Loucy (cell line): ENCODE data around the gene PRRC2A.
A peak's percentile ranks its signal among the peaks of the same experiment; 100 is the strongest.

Experiments used
- H2AFZ ChIP-seq: fragments of 200-600 bp; sonication (generic); 2 replicates; pipeline ENCODE4 v1.6.0; 2016; ENCODE audit warnings: antibody characterized with exemption, mild to moderate bottlenecking, low read length, moderate library complexity
- H3F3A ChIP-seq: fragments of 200-600 bp; 2 replicates; pipeline ENCODE4 v1.6.0; 2016; ENCODE audit warnings: antibody characterized with exemption, low read depth, mild to moderate bottlenecking
- H3K27me3 ChIP-seq: fragments of 200-600 bp; sonication (generic); 2 replicates; pipeline ENCODE4 v1.6.1; 2014; ENCODE audit warnings: low read length, mild to moderate bottlenecking; ENCODE audit not compliant: insufficient read depth, poor library complexity, severe bottlenecking
- H3K36me3 ChIP-seq: fragments of 200-600 bp; sonication (generic); 2 replicates; pipeline ENCODE4 v1.6.1; 2016; ENCODE audit warnings: low read length; ENCODE audit not compliant: insufficient read depth
- H3K4me1 ChIP-seq: fragments of 200-600 bp; sonication (generic); 2 replicates; pipeline ENCODE4 v1.5.1; 2014; ENCODE audit warnings: low read length, mild to moderate bottlenecking; ENCODE audit not compliant: insufficient read depth, poor library complexity, severe bottlenecking
- H3K4me2 ChIP-seq: fragments of 200-600 bp; sonication (generic); 2 replicates; pipeline ENCODE4 v1.6.0; 2014; ENCODE audit warnings: antibody characterized with exemption, low read length, low read depth, mild to moderate bottlenecking; ENCODE audit not compliant: poor library complexity, severe bottlenecking
- H3K4me3 ChIP-seq: fragments of 200-600 bp; sonication (generic); 2 replicates; pipeline ENCODE4 v1.5.1; 2014; ENCODE audit warnings: low read length, mild to moderate bottlenecking, mixed read lengths; ENCODE audit not compliant: poor library complexity, severe bottlenecking
- H3K79me2 ChIP-seq: fragments of 200-600 bp; sonication (generic); 2 replicates; pipeline ENCODE4 v1.6.1; 2014; ENCODE audit warnings: low read length; ENCODE audit not compliant: insufficient read depth
- H3K9ac ChIP-seq: fragments of 200-600 bp; sonication (generic); 2 replicates; pipeline ENCODE4 v1.6.0; 2014; ENCODE audit warnings: mild to moderate bottlenecking, low read depth, low read length, moderate library complexity; ENCODE audit not compliant: poor library complexity, severe bottlenecking
- H3K9me2 ChIP-seq: fragments of 200-600 bp; sonication (generic); replicated peaks from 2 replicates; pipeline ENCODE4 v1.6.1; 2016; ENCODE audit warnings: low read depth, low read length, mixed read lengths
- H3K9me3 ChIP-seq: fragments of 200-600 bp; sonication (generic); 2 replicates; pipeline ENCODE4 v1.6.1; 2014; ENCODE audit warnings: mild to moderate bottlenecking, antibody characterized with exemption, low read length, low read depth; ENCODE audit not compliant: insufficient read depth
- H4K20me1 ChIP-seq: fragments of 200-600 bp; sonication (generic); 2 replicates; pipeline ENCODE4 v1.6.0; 2014; ENCODE audit warnings: antibody characterized with exemption, low read length, mild to moderate bottlenecking; ENCODE audit not compliant: insufficient read depth, poor library complexity, severe bottlenecking
- EZH2phosphoT487 ChIP-seq: fragments of 200-600 bp; IDR thresholded peaks from 2 replicates; pipeline ENCODE4 v1.6.1; 2018; ENCODE audit warnings: antibody characterized with exemption, mild to moderate bottlenecking, moderate library complexity, borderline replicate concordance
- TF ChIP-seq, protein P1 (sequence below): fragments of 200-600 bp; sonication (generic); conservative IDR thresholded peaks from 2 replicates; pipeline ENCODE4 v1.5.1; 2014; ENCODE audit warnings: mild to moderate bottlenecking, antibody characterized with exemption, low read length

PRRC2A gene

DNA sequence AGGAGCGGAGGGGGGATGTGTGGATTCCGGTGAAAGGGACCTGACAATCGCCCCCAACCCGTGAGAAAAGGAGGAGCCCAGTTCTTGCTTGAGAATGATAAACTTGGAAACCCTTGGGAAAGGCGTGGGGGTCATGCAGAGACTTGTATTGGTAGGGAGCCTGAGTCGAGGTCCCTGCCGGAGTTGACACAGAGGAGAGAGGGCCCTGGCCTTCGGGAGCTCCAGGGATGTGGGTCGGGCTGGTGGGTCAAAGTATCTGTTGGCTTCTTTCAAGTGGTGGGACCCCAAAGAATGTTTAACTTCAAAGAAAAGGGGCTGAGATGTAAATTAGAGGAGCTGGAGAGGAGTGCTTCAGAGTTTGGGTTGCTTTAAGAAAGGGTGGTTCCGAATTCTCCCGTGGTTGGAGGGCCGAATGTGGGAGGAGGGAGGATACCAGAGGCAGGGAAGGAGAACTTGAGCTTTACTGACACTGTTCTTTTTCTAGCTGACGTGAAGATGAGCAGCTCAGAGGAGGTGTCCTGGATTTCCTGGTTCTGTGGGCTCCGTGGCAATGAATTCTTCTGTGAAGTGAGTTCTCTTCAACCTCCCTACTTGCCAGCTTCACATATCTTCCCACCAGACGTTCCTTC is 45.9 kb downstream of the PRRC2A start:
- Histone ChIP-seq H4K20me1 (peaks cover 22% of the 10 kb centered on the region), H3K79me2 (peaks cover 77% of the 10 kb centered on the region), H3K9me2 (no peaks in the 10 kb centered on the region), H3K36me3 (peaks cover 43% of the 10 kb centered on the region; the same call in 1 of the 2 replicates), H3K4me3 (peak overlapping the region; percentile 88), H3K9ac (peak overlapping the region; percentile 98), H3K4me2 (peak overlapping the region; percentile 99), H3K4me1 (peaks cover 38% of the 10 kb centered on the region), H2AFZ (peak overlapping the region; percentile 65), H3F3A (no peaks in the 10 kb centered on the region), H3K9me3 (no peaks in the 10 kb centered on the region), H3K27me3 (no peaks in the 10 kb centered on the region)
- TF ChIP-seq EZH2phosphoT487: no peak
- TF ChIP-seq, protein P1, sequence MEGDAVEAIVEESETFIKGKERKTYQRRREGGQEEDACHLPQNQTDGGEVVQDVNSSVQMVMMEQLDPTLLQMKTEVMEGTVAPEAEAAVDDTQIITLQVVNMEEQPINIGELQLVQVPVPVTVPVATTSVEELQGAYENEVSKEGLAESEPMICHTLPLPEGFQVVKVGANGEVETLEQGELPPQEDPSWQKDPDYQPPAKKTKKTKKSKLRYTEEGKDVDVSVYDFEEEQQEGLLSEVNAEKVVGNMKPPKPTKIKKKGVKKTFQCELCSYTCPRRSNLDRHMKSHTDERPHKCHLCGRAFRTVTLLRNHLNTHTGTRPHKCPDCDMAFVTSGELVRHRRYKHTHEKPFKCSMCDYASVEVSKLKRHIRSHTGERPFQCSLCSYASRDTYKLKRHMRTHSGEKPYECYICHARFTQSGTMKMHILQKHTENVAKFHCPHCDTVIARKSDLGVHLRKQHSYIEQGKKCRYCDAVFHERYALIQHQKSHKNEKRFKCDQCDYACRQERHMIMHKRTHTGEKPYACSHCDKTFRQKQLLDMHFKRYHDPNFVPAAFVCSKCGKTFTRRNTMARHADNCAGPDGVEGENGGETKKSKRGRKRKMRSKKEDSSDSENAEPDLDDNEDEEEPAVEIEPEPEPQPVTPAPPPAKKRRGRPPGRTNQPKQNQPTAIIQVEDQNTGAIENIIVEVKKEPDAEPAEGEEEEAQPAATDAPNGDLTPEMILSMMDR: no peak

DNA sequence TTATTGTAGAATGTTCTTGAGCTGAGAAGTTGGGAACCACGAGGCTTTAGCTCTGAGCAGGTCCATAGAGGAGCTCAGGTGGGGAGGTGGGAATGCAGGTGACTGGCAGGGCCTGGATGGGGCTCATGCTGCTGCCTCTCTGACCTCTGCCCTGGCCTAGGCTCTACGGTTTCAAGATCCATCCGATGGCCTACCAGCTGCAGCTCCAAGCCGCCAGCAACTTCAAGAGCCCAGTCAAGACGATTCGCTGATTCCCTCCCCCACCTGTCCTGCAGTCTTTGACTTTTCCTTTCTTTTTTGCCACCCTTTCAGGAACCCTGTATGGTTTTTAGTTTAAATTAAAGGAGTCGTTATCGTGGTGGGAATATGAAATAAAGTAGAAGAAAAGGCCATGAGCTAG is 49.2 kb downstream of the PRRC2A start, which contains the start of gene LY6G5B:
Gene LY6G5B (plus strand): TSS at position 301 of the 400 bp plus-strand sequence. CDS start 975 bp downstream, outside the sequence.
- no peaks in the 10 kb centered on the region for H3K27me3 ChIP-seq
- peaks cover 51% of the 10 kb centered on the region for H3K79me2 ChIP-seq
- peaks cover 24% of the 10 kb centered on the region for H3K4me1 ChIP-seq
- H2AFZ ChIP-seq: no peak within 1 kb of the TSS
- no peak for TF ChIP-seq EZH2phosphoT487
- TF ChIP-seq, protein P1: no peak
- H3K4me3 ChIP-seq: no peak within 1 kb of the TSS
- H3K9me2 ChIP-seq: no peaks in the 10 kb centered on the region
- no peaks in the 10 kb centered on the region for H3K9me3 ChIP-seq
- peak within 1 kb of the TSS; percentile 98 for H3K9ac ChIP-seq
- peaks cover 22% of the 10 kb centered on the region for H4K20me1 ChIP-seq
- H3K4me2 ChIP-seq: peak within 1 kb of the TSS; percentile 99
- no peaks in the 10 kb centered on the region for H3F3A ChIP-seq
- H3K36me3 ChIP-seq: peaks cover 54% of the 10 kb centered on the region; the same call in 1 of the 2 replicates

DNA sequence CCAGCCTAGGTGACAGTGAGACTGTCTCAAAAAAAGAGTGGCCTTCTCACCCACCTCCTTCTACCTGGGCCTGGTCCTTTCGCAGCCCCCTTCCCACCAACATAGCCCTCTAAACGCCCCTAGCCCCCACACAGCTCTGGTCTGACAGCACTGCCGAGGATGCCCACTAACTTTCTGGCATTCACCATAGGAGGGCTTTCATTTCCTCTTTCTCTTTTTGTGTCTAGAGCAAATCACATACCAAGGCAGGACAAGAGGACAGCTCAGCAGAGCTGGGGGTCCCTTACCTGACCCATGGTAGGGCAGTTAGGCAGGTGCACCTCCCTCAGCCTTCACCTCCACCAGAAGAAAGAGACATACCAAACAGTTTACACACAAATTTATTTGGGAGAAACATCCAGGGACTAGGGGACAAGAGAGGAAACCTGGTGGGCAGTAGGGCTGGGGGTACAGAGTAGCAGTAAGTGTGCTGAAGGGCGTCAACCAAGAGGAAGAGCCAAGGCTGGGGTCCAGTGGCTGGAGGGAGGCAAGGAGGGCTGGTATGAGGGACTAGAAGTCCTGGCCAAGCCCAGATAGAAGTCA is 55.9 kb downstream of the PRRC2A start:
- H3K9me3 ChIP-seq: no peaks in the 10 kb centered on the region
- no peaks in the 10 kb centered on the region for H3K9me2 ChIP-seq
- TF ChIP-seq, protein P1: no peak
- TF ChIP-seq EZH2phosphoT487: no peak
- H3F3A ChIP-seq: no peaks in the 10 kb centered on the region
- H3K27me3 ChIP-seq: no peaks in the 10 kb centered on the region
- no peak overlapping the region for H3K4me2 ChIP-seq
- H3K79me2 ChIP-seq: no peaks in the 10 kb centered on the region
- H4K20me1 ChIP-seq: no peaks in the 10 kb centered on the region
- H3K36me3 ChIP-seq: peaks cover 11% of the 10 kb centered on the region; the same call in 1 of the 2 replicates
- no peak overlapping the region for H2AFZ ChIP-seq
- peaks cover 8% of the 10 kb centered on the region for H3K4me1 ChIP-seq
- H3K9ac ChIP-seq: no peak overlapping the region
- no peak overlapping the region for H3K4me3 ChIP-seq
